ENCODE measurements around the gene OR2B3.

Gene OR2B3

DNA sequence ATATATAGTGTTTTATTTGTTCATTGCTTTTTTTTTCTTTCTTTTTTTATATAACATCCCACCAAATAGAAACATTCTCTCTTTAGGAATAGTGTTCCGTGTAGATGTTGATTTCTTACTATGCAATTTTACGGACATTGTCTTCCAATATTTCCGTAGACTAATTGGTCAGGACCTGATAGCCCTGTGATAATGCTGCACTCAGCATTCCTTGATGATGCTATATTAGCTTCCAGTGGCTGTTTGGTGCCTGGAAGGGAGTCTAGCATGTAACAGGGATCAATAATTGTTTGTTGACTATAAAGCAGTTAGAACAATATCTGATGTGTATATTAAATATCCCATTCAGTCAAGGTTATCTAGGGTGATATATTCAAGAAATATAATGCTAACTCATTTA lies 35.4 kb downstream of the OR2B3 start:
- no peak for DNase-seq (ENCODE audit: low read depth)
- TF ChIP-seq, protein P1, sequence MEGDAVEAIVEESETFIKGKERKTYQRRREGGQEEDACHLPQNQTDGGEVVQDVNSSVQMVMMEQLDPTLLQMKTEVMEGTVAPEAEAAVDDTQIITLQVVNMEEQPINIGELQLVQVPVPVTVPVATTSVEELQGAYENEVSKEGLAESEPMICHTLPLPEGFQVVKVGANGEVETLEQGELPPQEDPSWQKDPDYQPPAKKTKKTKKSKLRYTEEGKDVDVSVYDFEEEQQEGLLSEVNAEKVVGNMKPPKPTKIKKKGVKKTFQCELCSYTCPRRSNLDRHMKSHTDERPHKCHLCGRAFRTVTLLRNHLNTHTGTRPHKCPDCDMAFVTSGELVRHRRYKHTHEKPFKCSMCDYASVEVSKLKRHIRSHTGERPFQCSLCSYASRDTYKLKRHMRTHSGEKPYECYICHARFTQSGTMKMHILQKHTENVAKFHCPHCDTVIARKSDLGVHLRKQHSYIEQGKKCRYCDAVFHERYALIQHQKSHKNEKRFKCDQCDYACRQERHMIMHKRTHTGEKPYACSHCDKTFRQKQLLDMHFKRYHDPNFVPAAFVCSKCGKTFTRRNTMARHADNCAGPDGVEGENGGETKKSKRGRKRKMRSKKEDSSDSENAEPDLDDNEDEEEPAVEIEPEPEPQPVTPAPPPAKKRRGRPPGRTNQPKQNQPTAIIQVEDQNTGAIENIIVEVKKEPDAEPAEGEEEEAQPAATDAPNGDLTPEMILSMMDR (conservative IDR thresholded peaks at IDR 0.05; ENCODE audit: low read depth, low read length), result no peak

DNA sequence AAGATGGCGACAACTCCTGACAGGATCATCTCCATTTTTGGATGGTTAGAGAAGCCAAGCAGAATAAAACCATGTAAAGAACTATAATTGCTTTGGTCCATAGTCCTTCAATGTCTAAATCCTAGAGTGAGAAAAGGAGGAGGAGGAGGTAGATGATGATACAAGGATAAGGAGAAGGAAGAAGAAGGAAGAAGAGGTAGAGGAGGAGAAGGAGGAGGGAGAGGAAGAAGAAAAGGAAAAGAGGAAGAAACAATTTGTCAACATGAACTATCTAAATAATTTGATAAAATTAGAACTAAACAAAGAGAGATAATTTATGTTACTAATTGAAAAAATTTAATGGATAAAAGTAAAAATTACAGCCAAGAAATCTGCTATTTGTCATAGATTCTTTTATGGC lies 42.0 kb downstream of the OR2B3 start, which contains the start of gene OR2W1:
Gene OR2W1, minus strand, starts transcription at position 101 of the 400 bp plus-strand sequence. Its CDS starts 0 bp downstream, at position 101.
- no peak for DNase-seq (ENCODE audit: low read depth)
- TF ChIP-seq, protein P1 (conservative IDR thresholded peaks at IDR 0.05; ENCODE audit: low read depth, low read length), result no peak
- H3K4me3 ChIP-seq (ENCODE audit: low read depth, low read length), result no peak within 1 kb of the TSS

More for the DNA sequence above, 35.4 kb downstream of the OR2B3 start:
- no peak overlapping the region for H3K4me3 ChIP-seq (ENCODE audit: low read depth, low read length)
